Activated gamma-delta T cell treated with Interleukin-2 at 50 U/mL for 16 hours (primary cell): Measurements from ENCODE around the gene IL16.
"Not testable (repeated sequence)": the region's sequence is repeated elsewhere in the genome, so short reads cannot be mapped to it uniquely, and the experiment has no call there.

Experiments
- DNase-seq: peaks from one replicate; pipeline ENCODE4 v3.0.0-alpha.2; 2020

Gene IL16

DNA sequence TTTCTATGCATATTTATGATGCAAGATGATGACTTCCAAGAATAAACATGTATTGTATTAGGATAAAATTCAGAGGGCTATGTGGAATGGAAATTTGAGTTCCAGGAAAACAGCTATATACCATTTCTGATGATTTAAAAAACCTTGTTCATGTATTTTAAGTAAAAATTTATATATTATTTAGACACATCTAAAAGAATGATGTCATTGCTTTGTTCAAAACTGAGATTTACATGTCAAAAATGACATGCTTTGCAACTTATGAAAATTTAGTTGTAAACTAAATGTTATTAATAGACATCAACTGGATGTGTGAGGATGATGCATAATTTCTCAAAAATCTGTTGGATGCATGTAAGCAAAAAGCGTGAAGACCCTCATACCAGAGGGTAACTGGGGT, 125.0 kb downstream of the IL16 start:
- DNase-seq: no peak

DNA sequence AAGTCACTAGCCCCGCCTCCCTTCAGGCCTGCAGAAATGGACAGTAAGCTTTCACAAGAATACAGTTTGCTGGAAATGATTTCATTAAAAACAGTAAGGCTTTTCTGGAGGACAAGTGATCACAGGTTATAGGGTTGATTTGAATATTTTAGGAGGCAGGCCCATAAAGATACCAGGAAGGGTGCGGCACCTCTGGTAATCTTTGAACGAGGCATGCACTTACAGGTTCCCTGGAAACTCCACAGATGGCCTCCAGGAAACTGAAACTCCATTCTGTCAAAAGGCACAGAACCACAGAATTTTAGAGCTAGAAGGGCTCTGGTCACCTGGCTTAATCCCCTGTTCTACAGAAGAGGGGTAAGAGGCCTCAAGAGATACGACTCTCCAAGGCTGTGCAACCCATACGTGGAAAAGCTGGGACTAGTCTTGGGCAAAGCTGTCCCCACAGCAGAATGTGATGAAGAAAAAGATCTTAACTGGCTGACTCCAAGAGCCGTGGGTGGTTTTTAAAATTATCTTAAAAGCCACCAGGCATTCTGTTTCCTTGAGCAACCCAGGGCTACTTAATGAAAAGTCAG, 126.1 kb downstream of the IL16 start:
- no peak for DNase-seq

DNA sequence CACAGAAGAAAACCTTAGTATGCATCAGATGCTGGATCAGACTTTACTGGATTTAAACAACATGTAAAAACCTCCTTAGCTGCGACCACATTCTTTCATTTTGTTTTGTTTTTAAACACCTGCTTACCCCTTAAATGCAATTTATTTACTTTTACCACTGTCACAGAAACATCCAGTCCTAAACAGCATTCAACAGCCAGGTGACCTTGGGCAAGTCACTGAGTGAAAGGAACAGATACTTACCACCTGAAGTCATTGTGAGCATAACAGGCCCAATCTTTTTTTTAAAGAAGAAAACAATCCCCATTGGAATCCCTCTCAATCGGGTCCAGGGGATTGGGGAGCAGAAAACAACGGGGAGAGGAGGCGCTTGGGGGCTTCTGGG, 126.9 kb downstream of the IL16 start:
- DNase-seq: no peak

DNA sequence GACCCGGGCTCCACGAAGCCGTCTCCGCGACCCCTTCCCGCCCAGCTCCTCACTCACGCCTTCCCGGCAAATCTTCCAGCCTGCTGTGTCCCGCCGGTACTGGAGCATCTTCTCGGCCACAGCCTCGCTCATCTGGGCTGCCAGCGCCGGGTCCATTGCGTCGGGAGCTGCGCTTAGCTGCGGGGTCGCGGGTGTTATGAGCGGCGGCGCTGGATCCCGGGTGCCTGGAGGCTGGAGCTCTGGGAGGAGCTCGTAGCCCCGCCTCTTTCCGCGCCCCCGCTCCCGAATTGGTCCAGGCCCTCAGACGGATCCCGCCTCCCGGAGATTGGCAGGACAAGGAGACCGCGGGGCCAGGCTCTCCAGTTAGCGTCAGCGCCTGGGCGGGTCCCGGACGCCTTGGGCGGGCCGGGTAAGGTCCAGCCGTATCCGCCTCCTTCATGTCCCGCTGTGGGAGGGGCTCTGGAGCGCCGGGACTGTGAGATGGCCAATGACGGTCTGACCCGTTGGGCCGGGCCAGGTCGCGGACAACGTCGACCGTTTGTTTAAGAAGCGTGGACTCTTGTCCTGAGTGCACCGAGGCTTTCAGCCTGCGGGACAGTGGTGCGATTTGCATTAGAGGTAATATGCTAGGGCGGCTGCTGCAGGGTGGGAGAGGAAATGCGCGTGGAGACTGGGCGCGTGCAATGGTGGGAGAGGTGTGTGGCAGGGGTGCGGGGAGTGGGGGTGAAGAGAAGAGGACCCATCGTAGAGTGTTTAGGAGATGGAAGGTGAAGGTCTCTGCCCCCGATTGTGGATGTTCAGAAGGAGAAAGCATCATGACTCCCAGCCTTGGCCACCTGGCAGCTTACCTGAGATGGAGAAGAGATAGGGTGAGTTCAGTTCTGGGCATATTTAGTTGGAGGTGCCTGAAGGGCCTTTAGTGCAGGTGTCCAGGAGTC, 127.5 kb downstream of the IL16 start, which contains the start of gene STARD5:
Gene STARD5, minus strand, starts transcription at position 198 of the 938 bp plus-strand sequence. Its CDS starts 42 bp downstream, at position 156.
- DNase-seq: peak; percentile 95

DNA sequence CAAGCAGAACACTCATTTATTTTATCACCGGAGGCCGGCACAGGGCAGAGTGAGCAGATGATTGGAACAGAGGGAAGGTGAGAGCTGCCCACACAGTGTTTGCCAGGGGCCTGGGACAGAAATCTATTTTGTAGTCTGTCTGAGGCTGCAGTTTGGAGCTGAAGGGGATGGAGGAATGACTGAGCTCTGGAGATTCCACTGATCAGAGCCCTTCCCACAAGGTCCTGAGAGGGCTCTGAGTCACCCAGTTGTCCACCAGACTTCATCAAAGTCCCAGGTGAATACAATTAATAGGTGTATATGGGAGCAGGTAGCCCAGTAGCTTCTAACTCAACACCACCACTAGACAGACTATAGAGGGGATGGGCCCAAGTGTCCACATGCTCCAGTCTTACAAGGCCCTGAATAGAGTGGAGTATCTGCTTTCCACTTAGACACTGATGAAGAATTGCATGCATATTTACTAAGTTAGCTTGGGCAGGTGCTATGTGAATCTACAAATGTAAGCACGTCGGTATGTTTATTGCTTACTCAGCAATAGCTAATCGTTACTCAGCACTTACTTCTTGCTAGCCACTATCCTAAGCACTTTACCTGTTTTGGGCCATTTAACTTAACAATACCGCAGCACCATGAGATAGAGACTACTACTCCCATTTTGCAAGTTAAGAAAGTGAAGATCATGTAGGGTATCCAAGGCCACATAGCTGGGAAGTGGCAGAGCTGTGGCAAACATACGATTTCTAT, 130.0 kb downstream of the IL16 start:
- DNase-seq: no peak

DNA sequence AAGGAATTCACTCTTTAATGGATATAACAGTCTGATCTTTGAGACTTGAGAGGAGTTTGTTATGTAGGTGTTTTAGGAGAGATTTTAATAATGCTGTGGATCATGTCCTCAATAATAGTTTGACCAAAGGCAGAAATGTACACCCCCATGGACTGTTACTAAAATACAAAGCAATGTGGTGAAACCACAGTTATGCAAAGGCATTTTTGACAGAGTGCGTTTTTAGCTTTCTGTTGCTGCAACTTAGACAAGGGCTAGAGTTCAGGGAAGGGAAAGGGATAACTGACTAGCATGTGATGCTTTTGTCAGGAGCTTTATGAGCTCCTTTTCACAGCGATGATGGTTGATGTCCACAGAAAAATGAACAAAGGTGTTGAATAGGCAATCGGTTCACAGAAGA, 130.8 kb downstream of the IL16 start:
- DNase-seq: no peak

DNA sequence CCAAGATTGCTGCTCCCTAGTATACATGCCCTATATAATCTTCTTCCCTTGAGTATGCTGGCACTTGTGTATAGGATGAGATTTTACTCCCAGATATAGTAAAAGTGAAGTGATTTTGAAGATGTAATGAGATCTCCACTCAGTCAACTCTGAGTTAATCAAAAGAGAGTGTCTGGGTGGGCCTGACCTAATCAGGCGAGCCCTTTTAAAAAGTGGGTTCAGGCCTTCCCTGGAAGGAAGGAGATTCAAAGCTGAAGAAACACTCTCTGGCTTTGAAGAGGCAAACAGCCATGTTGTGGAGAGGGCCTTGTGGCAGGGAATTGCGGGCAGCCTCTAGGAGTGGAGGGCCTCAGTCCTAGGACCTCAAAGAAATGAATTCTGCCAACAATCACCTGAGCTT, 132.8 kb downstream of the IL16 start:
- no peak for DNase-seq

DNA sequence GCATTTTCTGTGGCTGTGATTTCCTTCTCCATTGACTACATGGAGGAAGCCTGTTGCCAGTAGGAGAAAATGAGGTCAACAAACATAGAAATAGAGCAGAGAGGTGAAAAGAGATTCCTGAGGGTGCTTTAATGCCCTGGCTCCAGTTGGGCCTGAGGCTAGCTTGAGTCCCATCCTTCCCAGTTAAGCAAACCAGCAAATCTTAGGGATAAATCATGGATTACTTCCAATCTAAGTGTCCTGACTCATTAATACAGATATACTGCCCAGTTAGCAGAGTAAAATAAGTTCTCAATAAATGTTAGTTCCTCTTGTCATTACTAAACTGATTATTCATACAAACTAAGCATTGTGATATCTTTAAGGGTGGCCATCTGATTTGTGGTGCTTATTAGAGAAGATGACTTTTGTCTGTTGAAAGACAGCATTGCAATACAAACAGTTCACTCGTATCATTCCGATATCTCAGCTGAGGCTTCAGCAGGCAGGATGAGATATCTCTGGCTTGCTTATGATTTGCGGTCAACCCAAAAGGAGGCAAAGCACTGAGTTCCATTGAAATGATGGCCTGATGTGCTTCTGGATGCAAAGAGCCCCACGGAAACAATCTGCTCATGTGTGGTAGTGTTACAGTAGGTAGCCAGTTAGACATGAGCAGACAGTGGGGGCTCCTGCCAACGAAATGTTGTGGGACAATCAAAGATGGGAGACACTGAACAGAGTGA, 133.8 kb downstream of the IL16 start:
- no peak for DNase-seq

DNA sequence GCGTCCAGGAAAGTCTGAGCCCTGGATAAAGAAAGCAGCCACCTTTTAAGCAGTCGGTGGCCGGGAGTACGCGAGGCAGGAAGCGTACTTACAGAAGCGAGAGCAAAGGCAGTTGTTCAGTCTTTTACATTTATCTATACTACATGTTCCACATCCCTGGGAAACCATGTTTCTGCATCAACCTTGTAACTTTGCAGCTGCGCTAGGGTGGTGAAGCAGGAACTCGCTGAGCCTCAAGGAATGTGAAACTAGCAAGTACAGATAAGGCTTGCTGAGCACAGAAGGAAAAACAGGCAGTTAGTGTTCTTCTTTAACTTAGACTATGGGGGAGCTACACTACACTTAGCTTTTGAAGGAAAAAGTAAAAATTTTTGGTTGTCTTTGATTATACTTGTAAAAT, 134.5 kb downstream of the IL16 start:
- DNase-seq: not testable (repeated sequence)

DNA sequence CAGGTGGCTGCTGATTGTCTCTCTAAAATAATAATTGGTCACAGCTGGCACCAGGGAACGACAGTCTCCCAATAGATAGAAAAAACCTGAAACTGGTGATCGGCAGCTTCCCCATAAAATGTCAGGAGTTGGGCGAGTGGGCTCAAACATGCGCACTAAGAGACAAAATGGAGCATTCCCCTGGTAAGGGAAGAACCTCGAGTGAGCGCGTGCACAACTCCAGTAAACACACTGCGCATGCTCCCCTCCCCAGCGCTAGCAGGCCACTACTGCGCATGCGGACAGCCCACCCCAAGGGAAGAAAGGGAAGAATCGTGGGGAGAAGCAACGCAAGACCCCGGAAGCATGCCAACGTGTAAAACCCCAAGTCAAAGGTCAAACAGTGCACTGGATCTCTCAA, 134.9 kb downstream of the IL16 start:
- no peak for DNase-seq

DNA sequence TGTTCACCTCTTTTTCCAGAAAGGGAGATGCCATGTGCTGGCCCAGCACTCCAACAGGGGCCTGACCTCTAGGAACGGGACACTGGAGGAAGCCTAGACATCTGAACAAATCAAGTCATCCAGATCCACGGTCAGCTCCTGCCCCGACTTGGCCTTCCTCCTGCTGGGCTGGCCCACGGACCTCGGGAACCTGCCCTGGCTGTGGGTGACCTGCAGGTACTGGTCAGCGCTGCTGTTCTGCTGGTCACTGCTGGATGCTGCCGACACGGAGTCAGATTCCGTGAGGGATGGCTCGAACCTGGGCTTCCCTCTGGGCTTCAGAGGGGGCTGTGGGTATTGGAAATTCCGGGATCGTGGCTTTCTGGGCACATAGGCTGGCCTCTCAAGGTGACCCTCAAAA, 135.6 kb downstream of the IL16 start:
- DNase-seq: no peak

DNA sequence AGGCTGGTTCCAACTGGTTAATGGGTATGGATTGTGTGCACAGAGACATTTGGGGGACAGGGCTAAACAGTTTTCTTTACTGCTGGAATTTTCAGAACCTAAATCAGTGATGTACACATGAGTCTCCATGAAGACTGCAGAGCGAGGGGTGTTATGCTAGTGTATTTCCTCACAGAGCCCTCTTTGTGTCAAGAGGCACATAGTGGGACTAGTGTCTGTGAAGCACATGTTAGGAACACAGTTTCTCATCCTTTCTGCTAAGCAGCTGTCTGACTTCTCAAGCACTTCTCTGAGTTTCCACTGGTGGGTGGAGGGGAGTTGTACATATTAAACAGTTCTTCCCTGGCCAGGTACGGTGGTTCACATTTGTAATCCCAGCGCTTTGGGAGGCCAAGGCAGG, 136.7 kb downstream of the IL16 start:
- no peak for DNase-seq

DNA sequence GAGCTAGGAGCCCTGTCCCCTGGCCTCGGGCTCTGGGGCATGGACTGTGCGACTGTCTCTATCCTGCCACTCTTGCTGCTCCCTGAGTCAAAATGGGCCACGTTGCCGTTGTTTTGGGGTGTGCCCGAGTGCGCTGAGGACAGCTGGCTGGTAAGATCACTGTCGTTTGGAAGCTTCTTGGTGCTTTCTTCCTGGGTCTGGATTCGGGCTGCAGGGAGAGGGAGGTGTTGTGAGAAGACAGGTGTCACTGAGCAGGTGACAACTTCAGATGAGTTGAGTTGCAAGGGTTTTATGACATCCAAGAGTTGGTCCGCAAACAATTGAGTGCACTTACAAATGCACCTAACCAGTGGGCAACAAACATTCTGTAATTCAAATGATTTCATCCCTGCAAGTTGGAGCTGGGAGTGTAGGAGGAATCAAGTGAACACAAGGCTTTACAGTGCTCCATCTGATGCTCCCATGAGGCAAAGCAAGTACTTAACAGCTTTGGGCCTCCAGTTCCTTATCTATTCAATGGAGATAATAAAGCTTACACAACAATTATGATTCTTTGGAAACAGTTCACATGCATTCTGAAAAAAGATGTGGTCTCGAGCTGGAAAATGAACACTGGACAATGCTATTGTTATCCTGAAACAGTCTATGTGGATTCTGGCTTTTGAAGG, 138.2 kb downstream of the IL16 start:
- DNase-seq: no peak

DNA sequence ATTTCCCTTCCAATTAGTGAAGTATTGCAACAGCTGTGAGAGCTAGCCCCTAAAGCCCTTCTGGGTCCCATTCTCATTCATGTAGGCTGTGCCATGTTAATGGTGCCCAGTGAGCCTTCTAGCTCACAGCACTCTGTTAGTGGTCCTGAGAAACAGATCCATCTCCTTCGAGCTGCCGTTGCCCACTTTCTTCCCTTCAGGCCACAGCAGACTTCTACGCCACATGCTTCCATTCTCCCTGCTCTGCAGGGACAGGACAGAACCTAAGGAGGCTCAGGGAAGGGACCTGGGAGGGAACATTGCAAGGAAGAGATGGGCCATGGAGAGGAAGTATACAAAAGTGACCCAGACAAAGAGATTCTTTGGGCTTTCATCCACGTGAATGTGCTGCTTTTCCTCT, 139.0 kb downstream of the IL16 start:
- DNase-seq: no peak

DNA sequence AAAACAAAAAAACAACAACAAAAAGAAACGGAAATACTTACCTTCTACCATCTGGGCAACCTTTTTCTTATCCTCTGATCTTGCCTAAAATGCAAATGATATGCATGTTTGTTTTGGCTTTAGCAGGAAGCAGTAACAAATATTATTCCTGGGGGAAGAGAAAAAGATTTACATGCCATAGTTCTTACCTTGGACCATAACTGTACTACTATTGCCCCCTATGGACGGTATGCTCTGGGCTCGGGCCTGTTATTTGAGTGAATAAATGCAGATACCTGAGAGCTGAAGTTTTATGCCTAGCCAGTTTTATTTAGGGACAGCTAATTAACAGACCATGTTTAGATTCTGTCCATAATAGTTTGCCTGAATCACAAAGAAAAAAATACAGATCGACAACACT, 139.9 kb downstream of the IL16 start:
- peak; percentile 43 for DNase-seq

DNA sequence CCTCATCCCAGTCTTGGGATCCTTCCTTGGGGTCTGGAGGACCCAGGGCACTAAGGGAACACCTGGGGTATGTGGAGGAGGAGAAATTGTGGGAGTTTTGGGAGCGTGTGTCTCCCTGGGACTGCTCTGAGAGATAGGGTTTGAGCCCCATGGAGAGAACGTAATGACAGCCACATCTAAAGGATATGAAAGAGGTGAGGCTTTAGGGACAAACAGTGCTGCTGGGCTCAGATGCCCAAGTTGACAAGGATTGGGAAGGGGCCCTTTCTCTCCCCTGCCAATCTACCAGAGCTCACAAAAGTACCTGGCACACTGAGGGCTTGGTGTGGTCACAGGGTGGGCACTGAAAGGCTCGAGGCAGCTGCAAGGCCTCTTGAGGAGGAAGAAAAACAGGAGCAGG, 140.6 kb downstream of the IL16 start:
- no peak for DNase-seq

DNA sequence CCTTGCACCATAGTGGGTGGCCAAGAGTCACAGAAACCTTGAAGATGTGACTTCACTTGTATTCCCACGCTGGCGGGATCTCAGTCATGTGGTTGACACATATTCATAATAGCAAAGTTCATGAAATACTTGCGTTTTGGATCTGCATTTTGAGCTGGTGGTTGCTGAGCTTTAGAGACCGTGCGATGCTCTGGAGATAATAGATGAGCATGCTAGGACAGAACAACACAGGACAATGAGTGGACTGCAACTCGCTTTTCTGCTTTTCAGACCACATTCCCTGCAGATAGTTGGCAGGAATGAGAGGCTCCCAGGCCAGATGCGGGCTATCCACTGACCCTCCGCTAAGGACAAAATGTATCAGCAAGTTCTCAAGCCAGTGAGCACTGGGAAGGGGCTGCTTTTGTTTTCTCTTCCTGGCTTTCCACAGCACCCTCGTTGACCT, 141.1 kb downstream of the IL16 start:
- DNase-seq: no peak

DNA sequence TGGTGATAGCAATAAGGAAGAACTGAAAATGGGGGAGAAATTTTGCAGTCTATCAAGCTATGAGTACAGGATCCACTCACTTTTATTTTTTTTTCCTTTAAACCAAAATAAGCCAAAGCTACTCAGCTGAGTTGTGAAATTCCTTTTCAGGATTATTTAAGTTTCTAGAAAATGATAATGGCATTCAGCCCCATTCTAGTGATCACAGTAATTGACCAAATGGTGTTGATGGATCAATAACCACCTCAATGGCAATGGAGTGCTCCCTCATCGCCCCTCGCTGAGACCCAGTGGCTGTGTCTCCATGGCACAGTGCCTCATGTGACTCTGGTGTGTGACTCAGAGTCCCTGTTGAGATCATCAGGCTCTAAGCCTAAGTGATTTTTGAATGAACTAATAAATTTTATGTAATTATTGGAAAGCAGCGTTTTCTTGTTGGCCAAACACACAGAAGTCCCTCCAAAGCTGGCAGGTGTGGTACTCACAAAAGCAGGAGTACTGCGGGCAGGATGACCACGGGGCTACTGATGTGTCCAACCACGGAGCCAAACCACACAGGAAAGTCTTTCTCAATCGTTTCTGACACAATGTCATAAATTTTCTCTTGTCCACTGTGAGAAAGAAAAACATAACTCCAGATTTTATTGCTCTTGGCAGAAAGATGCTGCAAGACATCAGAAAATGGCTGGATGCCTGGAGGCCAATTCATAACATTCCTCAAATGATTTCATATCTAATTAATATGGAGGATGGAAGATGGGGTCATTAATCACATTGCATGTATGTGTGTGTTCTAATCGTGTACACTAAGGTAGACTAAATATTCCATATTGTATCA, 141.7 kb downstream of the IL16 start:
- DNase-seq: no peak

DNA sequence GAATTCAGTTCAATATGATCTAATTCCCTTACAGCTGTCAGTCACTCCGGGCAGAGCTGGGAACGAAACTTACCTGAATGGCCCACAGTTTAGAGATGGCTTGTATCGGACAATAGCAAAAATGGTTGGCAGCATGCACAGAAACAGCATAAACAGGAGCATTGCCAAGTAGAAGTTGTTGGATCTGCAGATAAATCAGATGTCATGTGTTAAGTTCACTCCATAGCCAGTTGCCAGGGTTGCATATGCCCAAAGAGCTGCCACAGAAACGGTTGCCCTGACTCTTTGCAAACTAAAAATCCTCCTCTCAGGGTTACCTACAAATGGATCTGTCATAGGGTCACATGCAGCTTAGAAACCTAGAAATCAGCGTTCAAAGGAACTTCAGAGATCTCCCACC, 142.6 kb downstream of the IL16 start:
- no peak for DNase-seq

DNA sequence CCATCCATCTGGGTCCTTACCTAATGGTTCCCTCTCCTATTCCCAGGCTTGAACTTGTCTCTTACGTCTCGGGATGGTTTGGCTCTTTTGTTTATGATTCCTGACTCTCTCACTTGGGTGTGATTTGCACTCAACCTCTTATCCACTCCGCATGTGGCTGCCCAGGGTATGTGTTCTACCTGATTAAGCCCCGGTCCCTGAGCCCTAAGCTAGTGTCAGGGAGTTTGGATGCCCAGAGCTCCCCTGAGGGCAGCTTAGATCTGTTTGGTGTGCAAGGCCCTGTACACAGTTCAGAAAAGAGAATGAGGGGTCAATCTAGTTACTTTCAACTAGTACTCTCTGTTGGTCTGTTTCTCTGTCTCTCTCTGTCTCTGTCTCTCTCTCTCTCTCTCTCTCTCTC, 143.2 kb downstream of the IL16 start:
- DNase-seq: no peak

DNA sequence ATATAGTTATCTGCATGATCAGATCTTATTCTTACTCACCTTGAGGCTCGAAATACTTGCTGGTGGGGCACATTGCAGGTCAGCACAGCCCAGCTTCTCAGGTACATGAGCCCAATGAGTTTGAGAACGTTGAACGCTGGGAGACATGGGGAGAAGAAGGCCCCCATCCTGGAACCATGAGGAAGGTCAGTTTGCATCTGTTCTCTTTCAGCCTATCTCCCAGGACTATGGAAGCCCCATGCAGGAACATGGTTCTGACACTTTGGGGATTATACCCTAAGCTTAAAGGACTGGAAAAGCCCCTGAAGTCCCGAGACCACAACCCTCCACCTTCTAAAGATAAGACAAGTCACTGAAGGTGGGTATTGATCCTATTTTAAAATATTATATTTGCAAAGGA, 144.7 kb downstream of the IL16 start:
- no peak for DNase-seq

DNA sequence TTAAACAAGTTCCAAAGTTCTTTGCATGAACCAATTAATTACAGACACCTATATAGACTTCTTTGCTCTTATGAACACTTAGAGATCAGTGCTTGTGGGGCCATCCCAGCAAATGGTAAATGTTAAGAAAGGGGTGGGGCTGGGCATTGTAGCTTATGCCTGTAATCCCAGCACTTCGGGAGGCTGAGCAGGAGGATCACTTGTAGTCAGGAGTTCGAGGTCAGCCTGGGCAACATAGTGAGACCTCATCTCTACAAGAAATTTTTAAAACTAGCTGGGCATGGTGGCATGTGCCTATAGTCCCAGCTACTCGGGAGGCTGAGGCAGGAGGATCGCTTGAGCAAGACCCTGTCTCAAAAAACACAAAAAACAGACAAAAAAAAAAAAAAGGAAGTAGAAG, 146.7 kb downstream of the IL16 start:
- no peak for DNase-seq
